ENCODE results near the gene PLD4.
"Not testable (repeated sequence)": the region's sequence is repeated elsewhere in the genome, so short reads cannot be mapped to it uniquely, and the experiment has no call there.

The PLD4 gene

GRCh38 chr14:104888489-104889374, 35.9 kb upstream of the PLD4 start:
- no peaks in the 10 kb centered on the region for H3K36me3 Mint-ChIP-seq (ENCODE audit: low read depth)
- H3K9me3 Mint-ChIP-seq = no peaks in the 10 kb centered on the region
- no peaks in the 10 kb centered on the region for H3K4me1 Mint-ChIP-seq
- TF ChIP-seq, protein P1, sequence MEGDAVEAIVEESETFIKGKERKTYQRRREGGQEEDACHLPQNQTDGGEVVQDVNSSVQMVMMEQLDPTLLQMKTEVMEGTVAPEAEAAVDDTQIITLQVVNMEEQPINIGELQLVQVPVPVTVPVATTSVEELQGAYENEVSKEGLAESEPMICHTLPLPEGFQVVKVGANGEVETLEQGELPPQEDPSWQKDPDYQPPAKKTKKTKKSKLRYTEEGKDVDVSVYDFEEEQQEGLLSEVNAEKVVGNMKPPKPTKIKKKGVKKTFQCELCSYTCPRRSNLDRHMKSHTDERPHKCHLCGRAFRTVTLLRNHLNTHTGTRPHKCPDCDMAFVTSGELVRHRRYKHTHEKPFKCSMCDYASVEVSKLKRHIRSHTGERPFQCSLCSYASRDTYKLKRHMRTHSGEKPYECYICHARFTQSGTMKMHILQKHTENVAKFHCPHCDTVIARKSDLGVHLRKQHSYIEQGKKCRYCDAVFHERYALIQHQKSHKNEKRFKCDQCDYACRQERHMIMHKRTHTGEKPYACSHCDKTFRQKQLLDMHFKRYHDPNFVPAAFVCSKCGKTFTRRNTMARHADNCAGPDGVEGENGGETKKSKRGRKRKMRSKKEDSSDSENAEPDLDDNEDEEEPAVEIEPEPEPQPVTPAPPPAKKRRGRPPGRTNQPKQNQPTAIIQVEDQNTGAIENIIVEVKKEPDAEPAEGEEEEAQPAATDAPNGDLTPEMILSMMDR (IDR thresholded peaks at IDR 0.05; ENCODE audit: unreplicated experiment in 3 of 3) = no peak
- no peaks in the 10 kb centered on the region for H3K27me3 Mint-ChIP-seq (ENCODE audit: low read depth)
- no peak overlapping the region for H3K27ac Mint-ChIP-seq
- no peak overlapping the region for H3K4me3 Mint-ChIP-seq

DNA sequence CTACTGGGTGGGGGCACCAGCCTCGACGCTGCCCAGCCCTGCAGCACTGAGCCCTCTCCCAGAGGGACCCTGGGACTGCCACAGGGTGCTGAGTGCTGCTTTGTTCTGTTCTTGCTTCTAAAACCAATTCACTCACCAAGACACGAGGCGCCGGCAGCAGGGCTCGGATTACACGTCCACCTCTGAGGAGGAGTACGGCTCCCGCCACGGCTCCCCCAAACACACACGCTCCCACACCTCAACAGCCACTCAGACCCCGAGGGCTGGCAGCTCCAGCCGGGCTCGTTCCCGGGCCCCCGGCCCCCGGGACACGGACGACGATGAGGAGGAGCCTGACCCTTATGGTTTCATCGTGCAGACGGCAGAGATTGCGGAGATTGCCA, 35.3 kb upstream of the PLD4 start:
- Mint-ChIP-seq H3K9me3 (no peaks in the 10 kb centered on the region), H3K27ac (no peak overlapping the region), H3K27me3 (ENCODE audit: low read depth) (no peaks in the 10 kb centered on the region), H3K4me1 (no peaks in the 10 kb centered on the region), H3K36me3 (ENCODE audit: low read depth) (no peaks in the 10 kb centered on the region), H3K4me3 (no peak overlapping the region)
- TF ChIP-seq, protein P1 (IDR thresholded peaks at IDR 0.05; ENCODE audit: unreplicated experiment in 3 of 3) = no peak

DNA sequence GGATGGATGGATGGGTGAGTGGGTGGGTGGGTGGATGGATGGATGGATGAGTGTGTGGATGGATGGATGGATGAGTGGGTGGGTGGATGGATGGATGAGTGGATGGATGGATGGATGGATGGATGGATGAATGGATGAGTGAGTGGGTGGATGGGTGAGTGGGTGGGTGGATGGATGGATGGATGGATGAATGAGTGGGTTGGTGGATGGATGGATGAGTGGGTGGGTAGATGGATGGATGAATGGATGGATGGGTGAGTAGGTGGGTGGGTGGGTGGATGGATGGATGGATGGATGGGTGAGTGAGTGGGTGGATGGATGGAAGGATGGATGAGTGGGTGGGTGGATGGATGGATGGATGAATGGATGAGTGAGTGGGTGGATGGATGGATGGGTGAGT, 34.4 kb upstream of the PLD4 start:
- not testable (repeated sequence) for H3K36me3 Mint-ChIP-seq (ENCODE audit: low read depth); H3K4me1 Mint-ChIP-seq; H3K27me3 Mint-ChIP-seq (ENCODE audit: low read depth); H3K27ac Mint-ChIP-seq; H3K4me3 Mint-ChIP-seq; H3K9me3 Mint-ChIP-seq

GRCh38 chr14:104891121-104891551, 33.5 kb upstream of the PLD4 start:
- TF ChIP-seq, protein P1 (IDR thresholded peaks at IDR 0.05; ENCODE audit: unreplicated experiment in 3 of 3) = no peak
- no peaks in the 10 kb centered on the region for H3K9me3 Mint-ChIP-seq
- H3K4me3 Mint-ChIP-seq = no peak overlapping the region
- no peaks in the 10 kb centered on the region for H3K27me3 Mint-ChIP-seq (ENCODE audit: low read depth)
- no peaks in the 10 kb centered on the region for H3K4me1 Mint-ChIP-seq
- no peaks in the 10 kb centered on the region for H3K36me3 Mint-ChIP-seq (ENCODE audit: low read depth)
- no peak overlapping the region for H3K27ac Mint-ChIP-seq

DNA sequence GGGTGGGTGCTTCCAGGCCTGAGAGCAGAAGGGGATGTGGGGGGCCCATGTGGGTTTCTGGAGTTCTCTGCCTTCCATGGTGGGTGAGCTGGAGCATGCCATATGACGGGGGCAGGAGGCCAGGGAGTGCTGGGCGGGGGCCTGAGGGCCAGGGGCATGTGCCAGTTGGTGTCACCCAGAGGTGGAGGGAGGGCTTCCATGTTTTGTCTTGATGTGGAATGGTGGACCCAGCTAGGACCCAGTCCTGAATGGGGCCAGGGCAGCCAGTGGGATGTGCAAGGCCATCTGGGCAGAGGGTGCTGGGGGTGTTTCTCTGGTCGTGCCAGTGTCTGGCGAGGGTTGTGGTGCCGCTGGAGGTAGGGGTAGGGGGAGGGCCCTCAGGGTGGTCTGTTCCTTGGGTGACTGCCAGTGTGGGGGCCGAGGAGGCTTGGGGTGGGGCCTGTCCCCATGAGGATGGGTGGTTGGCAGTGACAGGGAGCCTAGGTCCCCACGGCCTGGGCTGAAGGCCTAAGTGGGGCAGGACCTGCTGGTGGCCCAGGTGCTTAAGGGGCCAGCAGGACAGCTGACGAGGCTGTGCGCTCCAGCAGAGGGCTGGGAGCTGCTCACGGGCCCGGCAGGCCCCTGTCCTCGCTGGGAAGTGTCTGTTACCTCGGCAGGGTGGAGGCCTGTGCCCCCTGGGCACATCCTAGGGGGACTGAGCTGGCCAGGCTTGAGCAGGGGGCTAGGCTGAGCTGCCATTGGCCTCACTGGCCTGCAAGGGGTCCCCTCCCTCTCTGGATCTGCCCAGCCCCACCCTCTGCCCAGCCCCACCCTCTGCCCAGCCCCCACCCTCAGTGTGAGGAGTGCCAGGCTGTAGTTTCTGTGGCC, 32.8 kb upstream of the PLD4 start:
- Mint-ChIP-seq H3K4me1 (peaks cover 5% of the 10 kb centered on the region), H3K27me3 (ENCODE audit: low read depth) (peaks cover 4% of the 10 kb centered on the region), H3K27ac (no peak overlapping the region), H3K36me3 (ENCODE audit: low read depth) (no peaks in the 10 kb centered on the region), H3K9me3 (no peaks in the 10 kb centered on the region), H3K4me3 (no peak overlapping the region)
- TF ChIP-seq, protein P1 (IDR thresholded peaks at IDR 0.05; ENCODE audit: unreplicated experiment in 3 of 3) = no peak
